ENCODE results near the gene APOA4.

APOA4 gene

DNA sequence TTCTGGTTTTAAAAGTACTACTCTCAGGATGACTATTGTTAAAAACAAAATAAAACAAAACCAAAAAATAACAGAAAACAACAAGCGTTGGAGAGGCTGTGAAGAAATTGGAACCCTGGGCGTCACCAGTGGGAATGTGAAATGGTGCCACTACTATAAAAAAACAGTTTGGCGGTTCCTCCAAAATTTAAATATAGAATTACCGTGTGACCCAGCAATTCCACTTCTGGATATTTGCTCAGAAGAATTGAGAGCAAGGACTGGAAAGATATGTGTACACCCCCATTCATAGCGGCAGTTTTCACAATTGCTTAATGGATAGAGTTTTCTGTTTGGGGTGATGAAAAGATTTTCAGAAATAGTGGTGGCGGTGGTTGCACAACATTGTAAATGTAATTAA, 8.6 kb downstream of the APOA4 start:
- no peak overlapping the region for H3K4me3 ChIP-seq (ENCODE audit: low read depth, low read length)
- TF ChIP-seq, protein P1, sequence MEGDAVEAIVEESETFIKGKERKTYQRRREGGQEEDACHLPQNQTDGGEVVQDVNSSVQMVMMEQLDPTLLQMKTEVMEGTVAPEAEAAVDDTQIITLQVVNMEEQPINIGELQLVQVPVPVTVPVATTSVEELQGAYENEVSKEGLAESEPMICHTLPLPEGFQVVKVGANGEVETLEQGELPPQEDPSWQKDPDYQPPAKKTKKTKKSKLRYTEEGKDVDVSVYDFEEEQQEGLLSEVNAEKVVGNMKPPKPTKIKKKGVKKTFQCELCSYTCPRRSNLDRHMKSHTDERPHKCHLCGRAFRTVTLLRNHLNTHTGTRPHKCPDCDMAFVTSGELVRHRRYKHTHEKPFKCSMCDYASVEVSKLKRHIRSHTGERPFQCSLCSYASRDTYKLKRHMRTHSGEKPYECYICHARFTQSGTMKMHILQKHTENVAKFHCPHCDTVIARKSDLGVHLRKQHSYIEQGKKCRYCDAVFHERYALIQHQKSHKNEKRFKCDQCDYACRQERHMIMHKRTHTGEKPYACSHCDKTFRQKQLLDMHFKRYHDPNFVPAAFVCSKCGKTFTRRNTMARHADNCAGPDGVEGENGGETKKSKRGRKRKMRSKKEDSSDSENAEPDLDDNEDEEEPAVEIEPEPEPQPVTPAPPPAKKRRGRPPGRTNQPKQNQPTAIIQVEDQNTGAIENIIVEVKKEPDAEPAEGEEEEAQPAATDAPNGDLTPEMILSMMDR (IDR thresholded peaks at IDR 0.05; ENCODE audit: insufficient read depth, low read depth, low read length, missing control alignments) = no peak
- no peak for DNase-seq (ENCODE audit: low read depth)

DNA sequence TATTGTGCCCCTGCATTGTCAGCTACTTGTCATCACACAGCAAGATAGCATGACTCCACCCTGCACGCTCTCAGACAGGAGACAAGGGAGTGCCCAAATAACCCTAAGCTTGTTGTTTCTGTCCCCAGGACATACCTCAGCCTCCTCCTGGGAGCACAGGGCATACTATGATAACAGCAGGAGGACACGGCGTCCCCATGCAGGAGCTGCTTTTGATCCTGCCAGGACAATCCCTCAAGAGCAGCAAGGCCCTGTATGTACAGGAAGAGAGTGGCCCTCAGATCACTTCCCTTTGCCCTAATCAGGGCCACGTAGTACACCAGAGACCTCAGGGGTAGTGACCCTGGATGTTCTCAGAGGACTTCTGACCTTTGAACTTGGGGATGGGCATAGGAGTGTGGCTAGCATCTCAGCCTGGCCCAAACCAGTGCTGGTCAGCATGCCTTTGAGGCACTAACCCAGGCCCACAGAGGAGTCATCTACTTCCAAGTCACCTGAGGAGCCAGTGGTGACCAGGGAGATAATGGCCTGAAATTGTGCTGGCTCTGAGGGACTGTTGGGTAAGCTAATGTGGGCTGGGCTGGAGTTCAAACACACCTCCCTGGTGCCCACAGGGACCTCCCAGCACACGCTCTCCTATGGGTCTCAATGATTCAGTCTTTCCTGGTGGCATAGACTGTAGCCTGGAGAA, 9.2 kb downstream of the APOA4 start:
- H3K4me3 ChIP-seq (ENCODE audit: low read depth, low read length) = no peak overlapping the region
- DNase-seq (ENCODE audit: low read depth) = no peak
- TF ChIP-seq, protein P1 (IDR thresholded peaks at IDR 0.05; ENCODE audit: insufficient read depth, low read depth, low read length, missing control alignments) = no peak

DNA sequence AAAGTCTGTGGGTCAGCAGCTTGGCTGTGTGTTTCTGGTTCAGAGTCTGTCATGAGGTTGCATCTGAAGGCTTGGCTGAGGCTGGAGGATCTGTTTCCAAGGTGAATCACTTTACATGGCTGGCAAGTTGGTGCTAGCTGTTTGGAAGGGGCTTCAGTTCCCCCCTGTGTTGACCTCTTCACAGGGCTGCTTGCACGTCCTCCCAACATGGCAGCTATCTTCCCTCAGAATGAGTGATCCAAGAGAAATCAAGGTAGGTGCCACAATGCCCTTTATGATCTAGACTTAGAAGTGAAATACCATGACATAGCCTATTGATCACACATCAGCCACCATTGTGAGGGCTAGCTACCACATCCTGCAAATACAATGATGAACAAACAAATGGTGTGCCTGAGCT, 9.9 kb downstream of the APOA4 start:
- TF ChIP-seq, protein P1 (IDR thresholded peaks at IDR 0.05; ENCODE audit: insufficient read depth, low read depth, low read length, missing control alignments) = no peak
- no peak for DNase-seq (ENCODE audit: low read depth)
- H3K4me3 ChIP-seq (ENCODE audit: low read depth, low read length) = no peak overlapping the region

DNA sequence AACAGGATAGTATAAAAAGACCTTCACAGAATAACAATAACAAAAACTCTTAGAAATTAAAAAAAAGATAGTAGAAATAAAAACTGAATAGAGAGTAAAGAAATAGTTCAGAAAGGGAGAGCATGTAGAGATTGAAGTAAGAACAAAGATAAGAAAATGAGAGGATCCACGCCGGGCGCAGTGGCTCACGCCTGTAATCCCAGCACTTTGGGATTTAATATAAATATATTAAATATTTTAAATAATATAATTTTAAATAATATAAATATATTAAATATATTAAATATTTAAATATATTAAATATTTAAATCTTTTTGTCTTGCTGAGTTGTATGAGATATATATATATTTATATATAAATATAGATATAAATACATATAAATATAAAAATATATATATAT, 11.0 kb downstream of the APOA4 start:
- DNase-seq (ENCODE audit: low read depth) = no peak
- TF ChIP-seq, protein P1 (IDR thresholded peaks at IDR 0.05; ENCODE audit: insufficient read depth, low read depth, low read length, missing control alignments) = no peak
- H3K4me3 ChIP-seq (ENCODE audit: low read depth, low read length) = no peak overlapping the region

DNA sequence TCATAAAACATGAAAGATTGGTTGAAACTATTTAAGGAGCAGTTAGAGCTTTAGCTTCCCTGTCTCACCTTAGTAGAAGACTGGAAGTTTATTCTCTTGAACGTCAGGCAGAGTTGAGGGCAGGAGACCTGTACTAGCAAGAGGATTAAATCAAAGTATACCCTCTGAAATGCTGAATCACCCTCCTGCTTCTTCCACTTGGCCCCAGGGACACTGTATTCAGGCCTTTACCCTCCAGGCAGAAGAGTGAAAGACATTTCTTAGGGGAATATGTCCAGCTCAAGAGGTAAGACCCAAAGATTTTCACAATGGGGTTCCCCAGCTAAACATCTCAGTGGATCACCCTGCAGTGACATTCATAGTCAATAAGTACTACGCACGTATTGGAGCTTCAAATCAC, 11.9 kb downstream of the APOA4 start:
- no peak overlapping the region for H3K4me3 ChIP-seq (ENCODE audit: low read depth, low read length)
- TF ChIP-seq, protein P1 (IDR thresholded peaks at IDR 0.05; ENCODE audit: insufficient read depth, low read depth, low read length, missing control alignments) = no peak
- DNase-seq (ENCODE audit: low read depth) = no peak

DNA sequence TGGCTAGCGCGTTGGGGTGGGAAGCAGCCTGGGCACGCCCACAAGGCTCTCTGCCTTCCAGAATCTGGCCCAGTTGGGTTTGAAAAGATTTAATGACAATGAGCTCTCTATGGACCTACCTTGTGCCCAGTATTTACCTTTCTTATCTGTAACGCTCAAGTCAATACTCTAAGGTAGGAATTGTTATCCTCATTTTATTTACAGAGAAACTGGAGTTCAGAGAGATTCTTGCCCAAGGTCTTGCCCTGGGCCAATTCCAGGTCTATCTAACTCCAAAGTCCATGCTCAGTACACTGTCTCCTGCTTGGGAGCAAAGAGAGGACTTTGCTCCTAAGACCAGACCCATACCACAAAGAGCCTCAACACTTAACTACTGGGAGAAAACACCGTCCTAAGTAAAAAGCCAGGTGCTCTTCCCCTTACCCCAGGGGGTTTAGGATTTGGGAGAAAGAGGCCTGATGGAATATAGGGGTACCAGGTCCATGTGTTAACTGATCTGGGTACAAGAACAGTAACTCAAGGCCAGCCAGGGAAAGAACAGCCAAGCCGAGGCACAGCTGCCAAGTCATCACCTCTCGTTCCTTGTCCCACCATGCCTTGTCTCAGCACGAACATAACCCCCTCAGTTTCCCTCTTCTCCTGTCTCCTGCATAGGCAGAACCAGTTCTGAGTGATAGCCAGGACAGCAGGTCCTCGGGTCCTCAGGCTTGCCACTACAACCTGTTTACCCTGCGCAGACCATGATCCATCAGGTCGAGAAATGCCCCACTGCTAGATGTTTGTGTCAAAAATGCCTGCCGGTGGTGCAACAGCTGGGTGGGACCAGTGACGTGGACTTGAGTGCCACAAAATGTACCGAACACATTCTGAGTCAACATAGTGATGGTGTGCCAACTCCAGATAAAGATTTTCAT, 14.6 kb downstream of the APOA4 start:
- H3K4me3 ChIP-seq (ENCODE audit: low read depth, low read length) = no peak overlapping the region
- TF ChIP-seq, protein P1 (IDR thresholded peaks at IDR 0.05; ENCODE audit: insufficient read depth, low read depth, low read length, missing control alignments) = no peak
- no peak for DNase-seq (ENCODE audit: low read depth)

All from GM12865 (cell line).